ENCODE results near the gene SLC1A3.
A peak's percentile ranks its signal among the peaks of the same experiment; 100 is the strongest.

The SLC1A3 gene

DNA sequence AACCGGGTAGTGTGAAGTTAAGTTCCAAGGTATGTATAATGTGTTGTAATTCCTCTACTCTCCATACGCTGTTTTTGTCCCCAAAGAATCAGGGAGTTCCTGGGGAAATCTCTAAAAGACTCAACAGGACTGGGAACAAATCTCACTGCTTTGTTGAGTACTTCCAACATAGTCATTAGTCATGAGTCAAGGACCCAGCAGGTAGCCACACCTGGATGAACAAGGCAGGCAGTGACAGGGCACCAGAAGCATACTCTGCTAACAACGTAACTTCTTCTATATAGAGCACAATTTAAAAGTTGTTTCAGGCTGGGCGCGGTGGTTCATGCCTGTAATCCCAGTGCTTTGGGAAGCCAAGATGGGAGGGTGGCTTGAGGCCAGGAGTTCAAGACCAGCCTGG, 126.8 kb downstream of the SLC1A3 start:
- POLR2A ChIA-PET (ENCODE audit: low non-redundant PET), result no interaction called here
- DNase-seq (ENCODE audit: low spot score), result no peak
- CTCF ChIA-PET, result interaction anchor here (0.5 to 1.1 kb wide), 2 partner anchors 8 to 143 kb away, joined by 4 read pairs; partner anchors contain the start of gene NIPBL
- TF ChIP-seq, protein P1, sequence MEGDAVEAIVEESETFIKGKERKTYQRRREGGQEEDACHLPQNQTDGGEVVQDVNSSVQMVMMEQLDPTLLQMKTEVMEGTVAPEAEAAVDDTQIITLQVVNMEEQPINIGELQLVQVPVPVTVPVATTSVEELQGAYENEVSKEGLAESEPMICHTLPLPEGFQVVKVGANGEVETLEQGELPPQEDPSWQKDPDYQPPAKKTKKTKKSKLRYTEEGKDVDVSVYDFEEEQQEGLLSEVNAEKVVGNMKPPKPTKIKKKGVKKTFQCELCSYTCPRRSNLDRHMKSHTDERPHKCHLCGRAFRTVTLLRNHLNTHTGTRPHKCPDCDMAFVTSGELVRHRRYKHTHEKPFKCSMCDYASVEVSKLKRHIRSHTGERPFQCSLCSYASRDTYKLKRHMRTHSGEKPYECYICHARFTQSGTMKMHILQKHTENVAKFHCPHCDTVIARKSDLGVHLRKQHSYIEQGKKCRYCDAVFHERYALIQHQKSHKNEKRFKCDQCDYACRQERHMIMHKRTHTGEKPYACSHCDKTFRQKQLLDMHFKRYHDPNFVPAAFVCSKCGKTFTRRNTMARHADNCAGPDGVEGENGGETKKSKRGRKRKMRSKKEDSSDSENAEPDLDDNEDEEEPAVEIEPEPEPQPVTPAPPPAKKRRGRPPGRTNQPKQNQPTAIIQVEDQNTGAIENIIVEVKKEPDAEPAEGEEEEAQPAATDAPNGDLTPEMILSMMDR (conservative IDR thresholded peaks at IDR 0.05; ENCODE audit: low read depth), result no peak
- H3K27ac ChIP-seq, result no peak overlapping the region

DNA sequence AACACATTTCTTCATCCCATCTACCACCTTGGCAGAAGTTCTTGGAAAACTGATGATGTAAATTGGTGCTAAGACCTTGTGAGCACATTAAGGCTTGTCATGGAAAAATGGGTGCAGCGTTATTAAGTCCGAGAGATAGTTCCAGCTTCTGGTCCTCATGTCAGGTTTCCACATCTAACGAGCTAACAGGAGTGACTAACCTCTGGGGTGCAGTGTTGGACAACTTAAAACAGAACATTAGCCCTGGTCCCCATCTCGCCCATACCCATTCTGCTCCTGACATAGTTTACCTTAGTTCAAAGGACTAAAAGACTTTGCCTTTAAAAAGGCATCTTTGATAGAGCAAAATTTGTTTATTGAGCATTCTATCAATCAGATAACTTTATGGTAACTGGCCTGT, 128.0 kb downstream of the SLC1A3 start:
- DNase-seq (ENCODE audit: low spot score), result peak; percentile 39
- TF ChIP-seq, protein P1 (conservative IDR thresholded peaks at IDR 0.05; ENCODE audit: low read depth), result peak; percentile 21
- H3K27ac ChIP-seq, result no peak overlapping the region
- CTCF ChIA-PET, result interaction anchor here (0.7 to 1.1 kb wide), 4 partner anchors 136 to 273 kb away, joined by 3 to 4 read pairs (median 4); partner anchors contain the start of gene NIPBL
- POLR2A ChIA-PET (ENCODE audit: low non-redundant PET), result no interaction called here

DNA sequence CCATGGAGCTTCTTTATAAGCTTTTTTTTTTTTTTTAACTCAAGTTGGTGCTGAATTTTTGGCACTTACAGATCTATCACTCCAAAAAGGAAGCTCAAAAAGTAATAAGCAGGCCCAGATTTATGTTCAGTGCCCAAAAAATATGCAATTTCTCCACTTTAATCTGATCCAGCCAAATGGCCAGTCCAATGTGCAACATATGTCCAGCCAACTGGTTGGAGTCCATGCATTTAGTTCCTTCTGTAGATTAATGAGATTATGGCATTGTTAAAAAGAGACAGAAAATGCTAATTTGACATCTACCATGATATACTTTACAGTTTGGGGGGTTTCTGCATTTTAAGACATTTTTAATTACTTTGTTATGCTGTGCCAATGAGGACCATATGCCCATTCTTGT, 129.5 kb downstream of the SLC1A3 start:
- DNase-seq (ENCODE audit: low spot score), result no peak
- POLR2A ChIA-PET (ENCODE audit: low non-redundant PET), result no interaction called here
- H3K27ac ChIP-seq, result no peak overlapping the region
- TF ChIP-seq, protein P1 (conservative IDR thresholded peaks at IDR 0.05; ENCODE audit: low read depth), result no peak
- CTCF ChIA-PET, result interaction anchor here (0.7 kb wide), 2 partner anchors 271 to 1034 kb away, joined by 3 to 5 read pairs; no protein-coding TSS in a partner anchor
